HepG2 (cell line): Measurements from ENCODE around the gene MTG1. TPM values are rescaled to one million over a fixed set of nuclear protein-coding genes. Genes with fewer than 3 reads are reported as not detected.

Source experiments
- HOXA3 ChIP-seq: sonication (generic); formaldehyde crosslinking; IDR thresholded peaks from 2 replicates; pipeline ENCODE4 v1.5.0; 2020; ENCODE audit warnings: missing genetic modification reagents
- IRF1 ChIP-seq: sonication (generic); formaldehyde crosslinking; IDR thresholded peaks from 2 replicates; pipeline ENCODE4 v1.4.0; 2020; ENCODE audit warnings: low read depth, mild to moderate bottlenecking, missing genetic modification reagents
- KDM3A ChIP-seq: IDR thresholded peaks from 2 replicates; pipeline ENCODE4 v1.6.1; 2018; ENCODE audit warnings: low read depth, missing compliant biosample characterization
- SP5 ChIP-seq: IDR thresholded peaks from 2 replicates; pipeline ENCODE4 v1.6.1; 2016; ENCODE audit warnings: low read depth, borderline replicate concordance
- YEATS4 ChIP-seq: sonication (generic); formaldehyde crosslinking; IDR thresholded peaks from 2 replicates; pipeline ENCODE4 v1.4.0; 2020; ENCODE audit warnings: missing genetic modification reagents, borderline replicate concordance
- ZNF337 ChIP-seq: sonication (generic); formaldehyde crosslinking; IDR thresholded peaks from 2 replicates; pipeline ENCODE4 v1.5.1; 2020; ENCODE audit warnings: missing genetic modification reagents, low read depth, mild to moderate bottlenecking, borderline replicate concordance
- ZNF414 ChIP-seq: sonication (generic); formaldehyde crosslinking; IDR thresholded peaks from 2 replicates; pipeline ENCODE4 v1.5.0; 2020; ENCODE audit warnings: missing genetic modification reagents
- ZNF768 ChIP-seq: sonication (generic); formaldehyde crosslinking; IDR thresholded peaks from 2 replicates; pipeline ENCODE4 v1.4.0; 2020; ENCODE audit warnings: missing genetic modification reagents
- ZSCAN31 ChIP-seq: sonication (generic); formaldehyde crosslinking; IDR thresholded peaks from 2 replicates; pipeline ENCODE4 v1.5.0; 2020; ENCODE audit warnings: low read depth, mild to moderate bottlenecking, missing genetic modification reagents
- polyA plus RNA-seq, 8 experiments: library from polyadenylated mRNA; depleted of rRNA in 3 of 8; stranded (reverse) in 7 of 8; unstranded in 1 of 8; fragments of >200 nt; fragmentation: Illumina TruSeq in 4 of 8; extraction: Trizol in 4 of 8; gene quantifications; 2 replicates each; pipeline versions ENCODE4 v1.2.1 to v1.2.3, GENCODE V29; 2011 to 2016; ENCODE audit warnings: low read depth in 4 of 8, missing spikeins in 1 of 8, mixed read lengths in 1 of 8; ENCODE audit not compliant: insufficient read depth in 1 of 8
- total RNA-seq, 5 experiments: library from RNA; depleted of rRNA; stranded (reverse); fragments of >200 nt; fragmentation: Illumina TruSeq; extraction: Trizol; gene quantifications; 2 replicates each; pipeline ENCODE4 v1.2.3, GENCODE V29; 2016; ENCODE audit warnings: low read depth in 1 of 5

MTG1 gene
- total and polyA plus RNA-seq, 2 of the 13 experiments (the other 11 are each of a cell fraction or from before 2014, with no cell fraction given) = 42.0 to 103 TPM

DNA sequence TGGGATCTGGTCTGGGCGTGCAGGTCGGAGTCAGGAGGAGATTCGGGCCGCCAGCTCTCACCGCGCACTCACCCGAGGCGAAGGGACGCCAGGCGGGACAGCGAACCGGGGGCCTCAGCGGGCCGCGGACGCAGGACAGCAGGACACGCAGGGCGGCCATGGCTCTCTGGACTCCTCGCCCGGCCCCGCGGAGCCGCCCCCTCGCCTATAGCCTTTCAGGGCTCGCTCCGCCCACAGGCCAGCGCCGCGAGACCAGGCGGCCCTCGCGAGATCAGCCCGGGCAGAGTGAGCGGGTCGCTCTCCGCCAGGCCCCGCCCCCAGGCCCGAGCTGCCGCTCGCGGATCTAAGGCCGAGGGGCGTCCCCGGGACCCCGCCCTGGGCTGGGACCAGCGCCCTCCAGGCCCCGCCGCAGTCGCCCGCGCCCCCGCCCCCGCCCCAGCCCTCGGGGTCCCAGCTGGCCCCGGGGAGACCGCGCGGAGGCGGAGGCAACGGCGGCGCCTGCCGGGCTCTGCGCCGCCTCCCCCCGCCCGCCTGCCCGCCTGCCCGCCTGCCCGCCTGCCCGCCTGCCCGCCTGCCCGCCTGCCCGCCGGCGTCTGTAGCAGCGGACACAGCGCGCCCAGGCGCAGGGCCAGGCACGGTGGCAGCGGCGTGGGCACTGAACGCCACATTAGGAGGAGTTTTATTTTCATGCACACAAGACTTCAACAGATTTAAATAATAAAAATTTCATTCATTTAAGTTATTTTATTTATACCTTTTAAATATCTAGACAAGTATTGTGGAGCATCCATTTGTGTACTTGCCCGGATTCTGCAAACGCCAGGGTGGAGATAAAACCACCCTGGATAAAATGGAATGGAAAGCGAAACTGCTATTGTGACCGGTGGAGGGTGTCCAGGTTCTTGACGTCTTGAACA lies 20.5 kb upstream of the MTG1 start, which contains the start of gene ECHS1 (continued):
- TF ChIP-seq ZNF414 (CRISPR knock-in tag) (peak; percentile 78; the same call in 1 of the 2 replicates), IRF1 (no peak), SP5 (CRISPR knock-in tag) (peak; percentile 62; the same call in 1 of the 2 replicates), ZSCAN31 (CRISPR knock-in tag) (peak; percentile 51; the same call in 1 of the 2 replicates), ZNF768 (CRISPR knock-in tag) (peak; percentile 42; the same call in 1 of the 2 replicates), YEATS4 (peak; percentile 76; the same call in 1 of the 2 replicates), ZNF337 (CRISPR knock-in tag) (no peak), HOXA3 (CRISPR knock-in tag) (peak; percentile 77), KDM3A (CRISPR knock-in tag) (no peak)
- TF ChIP-seq, all 625 proteins: peak for 118
